Endothelial cell of umbilical vein (primary cell): Measurements from ENCODE around the gene PLEKHA7. TPM values are rescaled to one million over a fixed set of nuclear protein-coding genes. Genes with fewer than 3 reads are reported as not detected.

Experiments
- BruUV-seq: library from RNA; stranded (reverse); fragments of 400-500 nt; replicated peaks from 2 replicates; lab custom pipeline; 2021; lab: Mats Ljungman, UMichigan
- CTCF ChIA-PET: fragments of 300-600, 350-600 bp; sonication (Branson Sonifier 250); formaldehyde crosslinking; loops from one replicate; lab custom pipeline; 2021; ENCODE audit warnings: antibody characterized with exemption, inconsistent platforms; lab: Charles Lee
- POLR2A ChIA-PET: fragments of 300-600, 350-600 bp; sonication (Branson Sonifier 250); formaldehyde crosslinking; loops from one replicate; lab custom pipeline; 2021; ENCODE audit warnings: antibody characterized with exemption, inconsistent platforms; lab: Charles Lee
- DNase-seq: peaks from one replicate; pipeline ENCODE4 v3.0.0-alpha.2; 2011; ENCODE audit warnings: low read depth, low spot score
- FAIRE-seq: peaks from 2 replicates; lab custom pipeline; 2011; peaks lifted over from hg19 to GRCh38; lab: Jason Lieb, UNC
- H2AFZ ChIP-seq: 2 replicates; pipeline ENCODE4 v1.6.0; 2012; ENCODE audit warnings: low read depth, low read length, control low read depth, inconsistent platforms
- H3K27ac ChIP-seq: 2 replicates; pipeline ENCODE4 v1.5.1; 2011; ENCODE audit warnings: low read depth, mild to moderate bottlenecking, control low read depth, low read length, moderate library complexity; ENCODE audit not compliant: insufficient read depth
- H3K27me3 ChIP-seq, 2 experiments: 2 replicates each; pipeline versions ENCODE4 v1.6.0 to v1.6.1; 2011; ENCODE audit warnings: low read length in 2 of 2, mixed read lengths in 1 of 2; ENCODE audit not compliant: control insufficient read depth in 2 of 2, insufficient read depth in 2 of 2
- H3K36me3 ChIP-seq, 2 experiments: 2 replicates in 1 of 2; 3 replicates in 1 of 2; pipeline ENCODE4 v1.5.1; 2011; ENCODE audit warnings: low read length in 2 of 2, mild to moderate bottlenecking in 1 of 2, moderate library complexity in 1 of 2; ENCODE audit not compliant: control insufficient read depth in 2 of 2, insufficient read depth in 2 of 2; ENCODE audit errors: extremely low read depth in 1 of 2
- H3K4me1 ChIP-seq: 3 replicates; pipeline ENCODE4 v1.5.1; 2011; ENCODE audit warnings: mild to moderate bottlenecking, low read length; ENCODE audit not compliant: control insufficient read depth, insufficient read depth; ENCODE audit errors: extremely low read depth
- H3K4me2 ChIP-seq: 2 replicates; pipeline ENCODE4 v1.6.1; 2011; ENCODE audit warnings: low read length, control low read depth, mixed read lengths; ENCODE audit not compliant: insufficient read depth
- H3K4me3 ChIP-seq, 3 experiments: fragments of 200-600 bp in 1 of 3; sonication (generic), shearing (Covaris generic) in 1 of 3; replicated peaks in 1 of 3; 2 replicates each; pipeline ENCODE4 v1.5.1; 2011 to 2016; ENCODE audit warnings: control low read depth in 3 of 3, low read length in 3 of 3, mild to moderate bottlenecking in 2 of 3, inconsistent platforms in 1 of 3, low read depth in 1 of 3, moderate library complexity in 1 of 3; ENCODE audit not compliant: insufficient read depth in 1 of 3
- H3K79me2 ChIP-seq: 2 replicates; pipeline ENCODE4 v1.6.0; 2012; ENCODE audit warnings: low read length, inconsistent platforms; ENCODE audit not compliant: control insufficient read depth, insufficient read depth
- H3K9ac ChIP-seq: replicated peaks from 2 replicates; pipeline ENCODE3; 2011; ENCODE audit warnings: low read length, control low read depth; ENCODE audit not compliant: insufficient read depth; ENCODE audit errors: extremely low read depth
- H3K9me1 ChIP-seq: replicated peaks from 3 replicates; pipeline ENCODE4 v1.6.0; 2011; ENCODE audit warnings: mild to moderate bottlenecking, low read length; ENCODE audit not compliant: control insufficient read depth, insufficient read depth; ENCODE audit errors: extremely low read depth
- H3K9me3 ChIP-seq: replicated peaks from 2 replicates; pipeline ENCODE4 v1.5.1; 2012; ENCODE audit warnings: low read length, inconsistent platforms; ENCODE audit not compliant: control insufficient read depth, insufficient read depth
- H4K20me1 ChIP-seq: replicated peaks from 2 replicates; pipeline ENCODE3; 2011; ENCODE audit warnings: mild to moderate bottlenecking, low read length; ENCODE audit not compliant: control insufficient read depth, insufficient read depth; ENCODE audit errors: extremely low read depth
- CTCF ChIP-seq, 2 donors: IDR thresholded peaks; 1 replicate in 1 of 2; 2 replicates in 1 of 2; pipeline ENCODE4 v1.5.1; 2011; ENCODE audit warnings: low read length in 2 of 2, mild to moderate bottlenecking in 2 of 2, moderate library complexity in 2 of 2, control low read depth in 1 of 2, inconsistent platforms in 1 of 2, low read depth in 1 of 2; ENCODE audit not compliant: insufficient read depth in 1 of 2; ENCODE audit errors: extremely low read depth in 1 of 2
- EZH2 ChIP-seq: IDR thresholded peaks from 2 replicates; pipeline ENCODE4 v1.6.1; 2012; ENCODE audit warnings: borderline replicate concordance, low read depth, mild to moderate bottlenecking, moderate library complexity, low read length, inconsistent platforms; ENCODE audit not compliant: severe bottlenecking
- FOS ChIP-seq: IDR thresholded peaks from 2 replicates; pipeline ENCODE4 v1.6.1; 2011; ENCODE audit warnings: mild to moderate bottlenecking, low read length, moderate library complexity, borderline replicate concordance; ENCODE audit not compliant: insufficient read depth
- GATA2 ChIP-seq: IDR thresholded peaks from 2 replicates; pipeline ENCODE4 v1.7.0; 2011; ENCODE audit warnings: low read depth, mild to moderate bottlenecking, moderate library complexity, mixed read lengths, low read length; ENCODE audit not compliant: insufficient read length, insufficient read depth
- JUN ChIP-seq: IDR thresholded peaks from 2 replicates; pipeline ENCODE4 v1.6.1; 2011; ENCODE audit warnings: borderline replicate concordance, low read depth; ENCODE audit not compliant: insufficient read length, insufficient read depth
- MAX ChIP-seq: IDR thresholded peaks from 2 replicates; pipeline ENCODE4 v1.6.1; 2011; ENCODE audit not compliant: insufficient read depth, insufficient read length
- MYC ChIP-seq: IDR thresholded peaks from one replicate; pipeline ENCODE4 v1.6.1; 2011; ENCODE audit warnings: mild to moderate bottlenecking, low read depth, low read length
- POLR2A ChIP-seq: IDR thresholded peaks from 2 replicates; pipeline ENCODE4 v1.6.1; 2012; ENCODE audit warnings: low read depth, mild to moderate bottlenecking, control low read depth, low read length
- POLR2AphosphoS5 ChIP-seq: IDR thresholded peaks from 2 replicates; pipeline ENCODE4 v1.6.1; 2012; ENCODE audit warnings: low read depth, mild to moderate bottlenecking, control low read depth, low read length, moderate library complexity; ENCODE audit not compliant: insufficient read depth
- dilution Hi-C: fragments of 300-500 bp; cut with MboI; formaldehyde crosslinking; loops from one replicate; pipeline ENCODE4 v1.15.0; 2019; ENCODE audit warnings: low sequenced_read_pairs; ENCODE audit not compliant: extremely low pct_ligation_motif_present
- intact Hi-C: fragments of 100-400 bp; cut with micrococcal nuclease; formaldehyde crosslinking; loops from one replicate; pipeline ENCODE4 v1.10.0; 2022
- polyA plus RNA-seq, 4 experiments: library from polyadenylated mRNA; depleted of rRNA in 3 of 4; stranded (reverse) in 3 of 4; unstranded in 1 of 4; fragments of >200 nt; gene quantifications; 2 replicates each; pipeline versions ENCODE4 v1.2.1 to v1.2.3, GENCODE V29; 2011 to 2012; ENCODE audit warnings: missing spikeins in 1 of 4
- total RNA-seq: library from RNA; stranded (reverse); gene quantifications from 2 replicates; pipeline ENCODE4 v1.2.3, GENCODE V29; 2021

The PLEKHA7 gene
- total and polyA plus RNA-seq, 2 donors (not counting 3 experiments of a cell fraction or from before 2014, with no cell fraction given) = 1.7 to 3.8 TPM

GRCh38 chr11:17008099-17008498, 6.1 kb downstream of the PLEKHA7 start:
- BruUV-seq = no TSS peak
- Histone ChIP-seq H3K27me3 (no peaks in the 10 kb centered on the region), H3K9me1 (no peaks in the 10 kb centered on the region), H3K79me2 (no peaks in the 10 kb centered on the region), H3K4me2 (no peak overlapping the region), H3K4me1 (peaks cover 5% of the 10 kb centered on the region), H2AFZ (no peak overlapping the region), H3K9me3 (no peaks in the 10 kb centered on the region), H3K9ac (no peak overlapping the region), H3K36me3 (no peaks in the 10 kb centered on the region), H3K4me3 (no peak overlapping the region), H4K20me1 (no peaks in the 10 kb centered on the region), H3K27ac (no peak overlapping the region)
- DNase-seq = no peak
- no peak for FAIRE-seq
- no peak for TF ChIP-seq EZH2
- TF ChIP-seq CTCF (IDR thresholded peaks at IDR 0.05; ENCODE audit: extremely low read depth in 1 of 2, insufficient read depth in 1 of 2, low read depth in 1 of 2, low read length in 2 of 2) = no peak
- no peak for TF ChIP-seq POLR2A
- TF ChIP-seq FOS = no peak
- no peak for TF ChIP-seq MYC
- TF ChIP-seq GATA2 = no peak
- no peak for TF ChIP-seq MAX
- TF ChIP-seq POLR2AphosphoS5 = no peak
- no peak for TF ChIP-seq JUN
- intact Hi-C loops = no loop called here
- ChIA-PET CTCF (interaction anchor here (1.9 kb wide), 1 partner anchor 188 kb away, joined by 6 read pairs; no protein-coding TSS in a partner anchor), POLR2A (no interaction called here)
- dilution Hi-C loops = no loop called here
